CD1c-positive myeloid dendritic cell (primary cell): ENCODE data around the gene CMKLR1.
A peak's percentile ranks its signal among the peaks of the same experiment; 100 is the strongest.

ENCODE experiments used
- DNase-seq: peaks from one replicate; pipeline ENCODE4 v3.0.0-alpha.2; 2016; ENCODE audit errors: extremely low spot score

CMKLR1 gene

GRCh38 chr12:108317308-108318234 lies 21.5 kb downstream of the CMKLR1 start:
- DNase-seq = peak; percentile 70

GRCh38 chr12:108316176-108317086 lies 22.7 kb downstream of the CMKLR1 start:
- DNase-seq = no peak

GRCh38 chr12:108315486-108316105 lies 23.5 kb downstream of the CMKLR1 start:
- peak; percentile 59 for DNase-seq

GRCh38 chr12:108313606-108314351 lies 25.3 kb downstream of the CMKLR1 start:
- peak; percentile 87 for DNase-seq

GRCh38 chr12:108313241-108313605 lies 25.9 kb downstream of the CMKLR1 start:
- DNase-seq = peak; percentile 74

- DNase-seq = no peak
These were observed 26.4 kb downstream of the CMKLR1 start for GRCh38 chr12:108312693-108313189.

- DNase-seq = peak; percentile 69
These were observed 26.9 kb downstream of the CMKLR1 start for GRCh38 chr12:108312073-108312659.

- no peak for DNase-seq
These were observed 27.5 kb downstream of the CMKLR1 start for GRCh38 chr12:108311605-108312004.

- no peak for DNase-seq
These were observed 28.6 kb downstream of the CMKLR1 start for GRCh38 chr12:108310489-108310888.

GRCh38 chr12:108309674-108310312 lies 29.3 kb downstream of the CMKLR1 start:
- peak; percentile 55 for DNase-seq

GRCh38 chr12:108308395-108309085 lies 30.6 kb downstream of the CMKLR1 start:
- DNase-seq = no peak

- peak; percentile 65 for DNase-seq
These were observed 32.1 kb downstream of the CMKLR1 start for GRCh38 chr12:108307006-108307405.

- no peak for DNase-seq
These were observed 32.6 kb downstream of the CMKLR1 start for GRCh38 chr12:108306506-108306905.

- peak; percentile 86 for DNase-seq
These were observed 33.1 kb downstream of the CMKLR1 start for GRCh38 chr12:108305991-108306501.

GRCh38 chr12:108305520-108305919 lies 33.6 kb downstream of the CMKLR1 start:
- DNase-seq = peak; percentile 94

GRCh38 chr12:108304633-108305032 lies 34.5 kb downstream of the CMKLR1 start:
- no peak for DNase-seq

GRCh38 chr12:108303703-108304102 lies 35.4 kb downstream of the CMKLR1 start:
- no peak for DNase-seq

- no peak for DNase-seq
These were observed 36.5 kb downstream of the CMKLR1 start for GRCh38 chr12:108302403-108303311.
